DND-41 (cell line): ENCODE data around the gene PLSCR2.
A peak's percentile ranks its signal among the peaks of the same experiment; 100 is the strongest.
"Not testable (repeated sequence)": the region's sequence is repeated elsewhere in the genome, so short reads cannot be mapped to it uniquely, and the experiment has no call there.

Experiments
- ATAC-seq: fragments of 200-7000 bp; cut with Tn5 transposase; 3 replicates; pipeline ENCODE4 v1.9.1; 2021; ENCODE audit warnings: low read depth; ENCODE audit not compliant: insufficient read depth
- DNase-seq: peaks from one replicate; pipeline ENCODE4 v3.0.0-alpha.2; 2020
- H2AFZ ChIP-seq: 2 replicates; pipeline ENCODE4 v1.6.0; 2012; ENCODE audit warnings: low read depth, low read length
- H3K27ac ChIP-seq: 2 replicates; pipeline ENCODE4 v1.5.1; 2012; ENCODE audit warnings: low read length, inconsistent platforms
- H3K27me3 ChIP-seq: fragments of 200-600 bp; sonication (generic); 2 replicates; pipeline ENCODE4 v1.6.0; 2012; ENCODE audit warnings: low read length, mild to moderate bottlenecking, inconsistent platforms; ENCODE audit not compliant: insufficient read depth, poor library complexity
- H3K36me3 ChIP-seq: 2 replicates; pipeline ENCODE4 v1.5.1; 2012; ENCODE audit warnings: low read length, inconsistent platforms; ENCODE audit not compliant: insufficient read depth
- H3K4me1 ChIP-seq: 2 replicates; pipeline ENCODE4 v1.5.1; 2012; ENCODE audit warnings: mild to moderate bottlenecking, low read length; ENCODE audit not compliant: insufficient read depth
- H3K4me2 ChIP-seq: 2 replicates; pipeline ENCODE4 v1.6.0; 2012; ENCODE audit warnings: mild to moderate bottlenecking, moderate library complexity, low read length, inconsistent platforms; ENCODE audit not compliant: insufficient read depth
- H3K4me3 ChIP-seq, 2 experiments: fragments of 200-600 bp in 1 of 2; shearing (Covaris generic) in 1 of 2; 2 replicates each; pipeline ENCODE4 v1.5.1; 2012 to 2016; ENCODE audit warnings: inconsistent platforms in 2 of 2, low read length in 2 of 2, mild to moderate bottlenecking in 2 of 2, low read depth in 1 of 2, moderate library complexity in 1 of 2
- H3K79me2 ChIP-seq: 2 replicates; pipeline ENCODE4 v1.6.0; 2012; ENCODE audit warnings: low read length, inconsistent platforms; ENCODE audit not compliant: insufficient read depth
- H3K9ac ChIP-seq: 2 replicates; pipeline ENCODE4 v1.6.0; 2012; ENCODE audit warnings: low read depth, mild to moderate bottlenecking, inconsistent platforms, low read length, moderate library complexity
- H3K9me3 ChIP-seq: 2 replicates; pipeline ENCODE4 v1.5.1; 2012; ENCODE audit warnings: low read length, moderate library complexity, mild to moderate bottlenecking, inconsistent platforms; ENCODE audit not compliant: insufficient read depth, severe bottlenecking
- H4K20me1 ChIP-seq: 2 replicates; pipeline ENCODE4 v1.6.0; 2012; ENCODE audit warnings: low read length; ENCODE audit not compliant: insufficient read depth
- CTCF ChIP-seq: IDR thresholded peaks from 2 replicates; pipeline ENCODE4 v1.5.1; 2012; ENCODE audit warnings: borderline replicate concordance, low read length, moderate library complexity, mild to moderate bottlenecking; ENCODE audit not compliant: poor library complexity, severe bottlenecking; ENCODE audit errors: extremely low read depth
- EZH2 ChIP-seq: IDR thresholded peaks from 3 replicates; pipeline ENCODE4 v1.6.1; 2012; ENCODE audit warnings: borderline replicate concordance, low read depth, mild to moderate bottlenecking, moderate library complexity, low read length, inconsistent platforms; ENCODE audit not compliant: severe bottlenecking

PLSCR2 gene

GRCh38 chr3:146501752-146502151, 32.4 kb upstream of the PLSCR2 start:
- TF ChIP-seq CTCF (no peak), EZH2 (no peak)
- H3K79me2 ChIP-seq: no peaks in the 10 kb centered on the region
- no peak overlapping the region for H3K9ac ChIP-seq
- H3K4me3 ChIP-seq: no peak overlapping the region
- H3K36me3 ChIP-seq: peaks cover 3% of the 10 kb centered on the region; the same call in 1 of the 2 replicates
- H3K27me3 ChIP-seq: no peaks in the 10 kb centered on the region
- no peak overlapping the region for H3K27ac ChIP-seq
- ATAC-seq (no peak), DNase-seq (no peak)
- H3K4me2 ChIP-seq: no peak overlapping the region
- no peaks in the 10 kb centered on the region for H3K9me3 ChIP-seq
- H4K20me1 ChIP-seq: no peaks in the 10 kb centered on the region
- H3K4me1 ChIP-seq: peaks cover 14% of the 10 kb centered on the region
- H2AFZ ChIP-seq: no peak overlapping the region

GRCh38 chr3:146499701-146500100, 30.3 kb upstream of the PLSCR2 start:
- Histone ChIP-seq H2AFZ (no peak overlapping the region), H3K27ac (no peak overlapping the region), H3K4me2 (no peak overlapping the region), H3K4me3 (no peak overlapping the region), H3K9ac (no peak overlapping the region), H3K79me2 (no peaks in the 10 kb centered on the region), H3K36me3 (peaks cover 3% of the 10 kb centered on the region; the same call in 1 of the 2 replicates), H3K27me3 (no peaks in the 10 kb centered on the region), H3K4me1 (peaks cover 14% of the 10 kb centered on the region), H4K20me1 (no peaks in the 10 kb centered on the region), H3K9me3 (no peaks in the 10 kb centered on the region)
- ATAC-seq (no peak), DNase-seq (no peak)
- TF ChIP-seq CTCF: no peak
- TF ChIP-seq EZH2: no peak

- peak overlapping the region; percentile 70 for H3K27ac ChIP-seq
- H3K4me3 ChIP-seq: peak overlapping the region in 1 of 2 experiments; percentile 48; a peak in 2 of 4 replicates
- H3K36me3 ChIP-seq: peaks cover 3% of the 10 kb centered on the region; the same call in 1 of the 2 replicates
- H4K20me1 ChIP-seq: no peaks in the 10 kb centered on the region
- TF ChIP-seq CTCF: no peak
- peak overlapping the region; percentile 58 for H3K4me2 ChIP-seq
- peak overlapping the region; percentile 55; the same call in 1 of the 2 replicates for H2AFZ ChIP-seq
- H3K9me3 ChIP-seq: no peaks in the 10 kb centered on the region
- ATAC-seq (peak; percentile 93), DNase-seq (peak; percentile 75)
- H3K79me2 ChIP-seq: no peaks in the 10 kb centered on the region
- no peaks in the 10 kb centered on the region for H3K27me3 ChIP-seq
- peaks cover 14% of the 10 kb centered on the region for H3K4me1 ChIP-seq
- H3K9ac ChIP-seq: peak overlapping the region; percentile 14; the same call in 1 of the 2 replicates
Observed at GRCh38 chr3:146498002-146498736, 28.8 kb upstream of the PLSCR2 start.

- H3K9me3 ChIP-seq, H3K9ac ChIP-seq, H3K79me2 ChIP-seq, H4K20me1 ChIP-seq, H3K36me3 ChIP-seq, H3K27ac ChIP-seq, DNase-seq, H2AFZ ChIP-seq, H3K27me3 ChIP-seq, ATAC-seq: not testable (repeated sequence)
- peaks cover 14% of the 10 kb centered on the region for H3K4me1 ChIP-seq
- peak overlapping the region in 1 of 2 experiments; percentile 48; a peak in 2 of 4 replicates for H3K4me3 ChIP-seq
- peak overlapping the region; percentile 58; the same call in 1 of the 2 replicates for H3K4me2 ChIP-seq
Observed at GRCh38 chr3:146497145-146497843, 27.9 kb upstream of the PLSCR2 start.
